GM21447 (cell line): ENCODE measurements around the gene R3HDM1.
A peak's percentile ranks its signal among the peaks of the same experiment; 100 is the strongest.
"Not testable (repeated sequence)": the region's sequence is repeated elsewhere in the genome, so short reads cannot be mapped to it uniquely, and the experiment has no call there.

Experiments
- ATAC-seq: cut with Tn5 transposase; IDR thresholded peaks from one replicate; pipeline ENCODE4 v1.9.1; 2021; ENCODE audit not compliant: unreplicated experiment

R3HDM1 gene

GRCh38 chr2:135638825-135639224 is 107.5 kb downstream of the R3HDM1 start:
- no peak for ATAC-seq

DNA sequence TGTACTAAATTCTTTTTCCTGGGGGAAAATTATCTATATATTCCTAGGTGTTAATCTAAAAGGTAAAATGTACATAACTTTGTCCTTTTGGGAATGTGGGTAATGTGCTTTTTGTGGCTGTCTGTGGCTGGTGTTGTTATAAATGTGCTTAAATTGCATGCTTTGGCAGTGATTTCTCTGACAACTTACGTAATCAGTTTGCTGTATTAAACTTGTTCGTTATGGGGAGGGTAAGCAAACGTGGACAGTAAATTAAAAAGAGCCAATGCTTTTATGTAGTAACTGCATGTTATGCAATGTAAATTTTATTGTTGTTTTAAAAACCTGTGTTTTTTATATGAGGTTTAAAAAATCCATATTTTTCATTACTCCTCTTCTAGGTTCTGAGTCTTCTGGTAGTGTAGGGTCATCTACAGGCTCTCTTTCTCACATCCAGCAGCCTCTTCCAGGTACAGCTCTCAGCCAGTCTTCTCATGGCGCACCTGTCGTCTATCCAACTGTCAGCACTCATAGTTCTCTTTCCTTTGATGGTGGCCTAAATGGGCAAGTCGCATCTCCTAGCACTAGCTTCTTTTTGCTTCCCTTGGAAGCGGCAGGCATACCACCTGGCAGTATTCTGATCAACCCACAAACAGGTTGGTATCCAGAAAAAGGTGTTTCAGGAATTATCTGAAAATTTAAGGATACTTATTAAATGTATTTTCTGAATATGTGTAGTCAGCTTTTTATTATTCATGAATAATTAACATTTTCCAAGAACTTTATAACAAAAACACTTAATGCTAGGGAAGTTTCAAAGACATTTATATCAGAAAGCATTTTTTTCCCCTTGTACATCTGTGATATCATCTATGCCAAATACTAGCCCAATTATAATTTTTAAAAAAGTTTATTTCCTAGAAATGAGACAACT is 110.1 kb downstream of the R3HDM1 start:
- no peak for ATAC-seq

GRCh38 chr2:135647836-135648579 is 116.7 kb downstream of the R3HDM1 start:
- ATAC-seq: no peak

DNA sequence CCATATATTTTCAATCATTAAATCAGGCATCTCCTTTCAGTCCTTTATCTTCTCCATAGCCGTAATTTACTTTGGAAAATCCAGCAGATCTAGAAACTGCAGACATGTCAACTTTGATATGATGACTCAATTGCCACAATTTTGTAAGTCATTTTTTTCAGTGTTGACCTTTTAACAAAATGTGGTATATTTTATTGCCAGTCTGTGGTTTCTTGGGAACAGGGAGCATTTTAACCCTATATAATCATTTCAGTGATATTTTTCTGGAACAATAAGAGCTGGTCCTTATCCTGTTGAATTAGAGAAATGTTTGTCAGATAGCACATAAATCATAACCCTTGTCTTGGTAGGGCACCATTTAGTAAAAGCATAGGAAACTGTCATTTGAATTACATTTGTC is 119.4 kb downstream of the R3HDM1 start:
- ATAC-seq: no peak

GRCh38 chr2:135651717-135652116 is 120.4 kb downstream of the R3HDM1 start:
- ATAC-seq: no peak

- ATAC-seq: not testable (repeated sequence)
Measured at GRCh38 chr2:135654239-135654638, 123.0 kb downstream of the R3HDM1 start.

- ATAC-seq: no peak
Measured at GRCh38 chr2:135657806-135658582, 126.7 kb downstream of the R3HDM1 start.

GRCh38 chr2:135662088-135662487 is 130.8 kb downstream of the R3HDM1 start:
- ATAC-seq: no peak

DNA sequence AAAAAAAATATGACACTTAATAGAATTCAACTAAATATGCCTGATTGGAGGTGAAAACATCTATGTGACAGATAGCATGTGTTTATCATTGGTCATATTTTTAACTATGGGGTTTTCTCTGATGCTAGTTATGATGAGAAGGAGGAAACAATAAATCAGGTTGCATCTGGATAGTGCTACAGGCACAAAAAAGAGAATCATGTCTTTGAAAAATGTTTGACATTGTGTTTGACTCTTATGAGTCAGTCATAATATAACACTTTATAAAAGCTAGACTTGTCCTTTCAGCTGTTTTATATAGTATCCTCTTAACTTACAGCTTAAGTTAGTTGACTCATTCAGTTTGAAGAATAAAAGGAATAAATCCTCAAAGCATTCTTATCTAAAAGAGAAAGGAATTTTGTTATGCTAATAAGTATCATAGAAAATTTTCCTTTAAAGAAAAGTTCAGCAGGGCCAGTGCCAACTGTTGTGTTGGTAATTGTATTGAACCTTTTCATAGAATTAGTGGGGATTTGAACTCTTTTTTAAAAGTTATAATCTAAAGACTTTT is 131.9 kb downstream of the R3HDM1 start:
- ATAC-seq: no peak

DNA sequence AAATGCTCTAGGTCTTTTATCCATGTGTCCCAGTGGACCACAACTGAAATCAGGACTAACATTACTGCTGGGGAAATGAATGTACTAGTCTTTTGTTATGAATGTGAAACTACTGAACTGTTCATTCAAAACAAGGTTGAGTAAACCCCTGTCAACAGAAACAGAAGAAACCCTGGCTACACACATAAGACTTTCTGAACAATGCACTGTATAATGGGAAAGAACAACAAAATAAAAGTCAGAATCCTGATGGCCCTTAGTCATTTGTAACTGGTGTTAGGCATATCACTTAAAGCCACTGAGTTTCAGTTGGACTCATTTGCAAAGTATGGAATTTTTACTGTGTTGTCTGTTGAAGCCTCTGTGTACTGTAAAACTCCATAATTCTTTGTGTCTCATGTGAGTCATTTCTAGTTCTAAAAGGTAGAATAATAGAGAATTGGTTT is 133.4 kb downstream of the R3HDM1 start:
- peak; percentile 84 for ATAC-seq

DNA sequence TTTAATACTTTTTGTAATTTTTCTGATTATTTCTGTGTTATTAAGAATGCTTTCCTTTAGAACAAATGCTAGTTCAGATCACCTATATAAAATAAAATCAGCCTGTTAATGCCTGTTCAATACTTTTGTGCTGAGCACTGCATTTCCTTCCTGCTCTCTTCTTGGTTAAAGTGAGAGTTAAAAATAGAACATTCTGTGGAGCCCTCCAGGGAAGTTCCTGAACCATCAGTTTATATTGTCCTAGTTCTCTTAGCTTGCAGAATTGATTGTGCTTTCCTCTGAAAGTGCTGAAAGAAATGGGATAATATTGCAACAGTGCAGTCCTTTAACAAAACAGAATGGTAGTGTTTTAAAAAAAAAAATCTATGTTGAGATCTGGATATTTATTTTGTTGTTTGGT is 135.8 kb downstream of the R3HDM1 start:
- no peak for ATAC-seq

- ATAC-seq: no peak
Measured at GRCh38 chr2:135674453-135674852, 143.2 kb downstream of the R3HDM1 start.

DNA sequence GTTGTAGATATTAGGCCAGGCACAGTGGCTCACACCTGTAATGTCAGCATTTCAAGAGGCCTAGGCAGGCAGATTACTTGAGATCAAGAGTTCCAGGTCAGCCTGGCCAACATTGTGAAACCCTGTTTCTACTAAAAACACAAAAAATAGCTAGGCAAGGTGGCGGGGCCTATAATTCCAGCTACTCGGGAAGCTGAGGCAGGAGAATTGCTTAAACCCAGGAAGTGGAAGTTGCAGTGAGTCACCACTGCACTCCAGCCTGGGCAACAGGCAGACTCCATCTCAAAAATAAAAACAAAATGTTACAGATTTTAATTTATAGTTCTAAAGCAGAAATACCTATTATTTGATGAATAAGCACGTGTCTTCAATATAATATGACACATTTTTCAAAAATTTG is 144.7 kb downstream of the R3HDM1 start:
- no peak for ATAC-seq

DNA sequence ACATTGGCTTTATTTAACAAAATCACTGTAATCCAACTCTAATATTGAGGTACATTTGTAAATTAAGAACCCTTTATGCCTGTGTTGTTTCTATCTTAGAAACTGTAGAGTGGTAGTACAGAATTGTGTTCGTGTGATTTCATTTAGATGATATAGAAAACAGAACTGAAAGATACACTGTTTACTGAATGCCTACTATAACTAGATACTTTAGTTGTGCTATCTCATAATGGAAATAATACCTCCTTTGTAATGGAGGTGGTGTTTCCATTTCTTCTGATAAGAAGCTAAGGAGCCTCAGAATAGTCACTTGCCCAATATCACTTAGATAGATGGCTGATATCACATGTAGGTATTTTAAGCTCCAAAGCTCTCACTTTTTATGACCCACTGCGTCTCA is 147.8 kb downstream of the R3HDM1 start:
- no peak for ATAC-seq

DNA sequence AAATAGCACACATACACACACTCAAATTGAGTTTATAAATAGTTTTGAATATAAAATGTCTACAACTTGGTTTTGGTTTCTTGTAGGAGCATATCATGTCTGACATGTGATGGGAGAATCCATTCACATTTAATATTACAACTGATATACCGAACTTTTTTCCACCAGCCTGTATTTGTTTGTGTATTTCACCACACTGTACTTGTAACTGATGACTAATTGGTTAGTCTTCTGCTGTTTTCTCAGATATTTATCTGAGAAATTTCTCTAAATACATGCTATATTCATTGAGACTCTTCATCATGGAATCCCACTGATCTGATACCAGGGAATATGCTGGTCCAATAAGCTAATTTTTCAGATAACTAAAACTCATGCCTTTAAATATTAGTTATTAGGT is 154.1 kb downstream of the R3HDM1 start:
- ATAC-seq: no peak

GRCh38 chr2:135688978-135689377 is 157.7 kb downstream of the R3HDM1 start:
- no peak for ATAC-seq

DNA sequence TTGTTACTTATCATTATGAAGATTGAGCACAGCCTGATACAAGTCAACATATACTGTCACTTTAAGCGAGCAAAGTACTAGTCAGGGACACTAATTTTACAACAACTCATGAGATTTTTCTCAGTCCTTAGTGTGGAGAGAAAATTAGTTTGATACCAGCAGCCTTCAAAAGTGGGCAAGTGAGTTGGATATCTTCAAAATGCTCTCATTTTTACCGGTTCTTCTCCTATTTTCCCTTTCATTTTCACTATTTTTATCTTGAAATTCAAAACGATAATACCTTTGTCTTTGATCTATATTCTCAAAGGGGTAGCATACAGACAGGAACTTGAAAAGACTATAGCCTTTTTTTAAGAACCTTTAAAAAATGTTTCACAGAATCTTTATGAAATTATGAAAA is 158.4 kb downstream of the R3HDM1 start:
- ATAC-seq: no peak

DNA sequence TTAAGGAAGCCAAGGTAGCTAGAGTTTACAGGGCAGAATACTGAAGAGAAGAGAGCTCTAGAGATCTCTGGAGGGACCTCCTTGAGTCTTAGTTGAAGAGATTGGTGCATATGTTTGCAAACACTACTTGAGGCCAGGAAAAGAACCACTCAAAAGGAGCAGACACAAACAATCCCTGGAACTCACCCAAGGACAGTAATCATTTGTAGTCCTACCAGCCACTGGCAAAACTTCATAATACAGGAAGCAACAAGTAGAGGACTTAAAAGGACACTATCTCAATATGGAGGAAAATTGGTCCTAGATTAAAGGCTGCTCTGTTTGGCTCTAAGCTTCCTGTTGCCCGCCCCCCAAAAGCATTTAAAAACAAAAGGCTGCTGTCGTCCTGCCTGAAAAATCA is 163.4 kb downstream of the R3HDM1 start:
- ATAC-seq: no peak

GRCh38 chr2:135698838-135699237 is 167.6 kb downstream of the R3HDM1 start:
- ATAC-seq: no peak

DNA sequence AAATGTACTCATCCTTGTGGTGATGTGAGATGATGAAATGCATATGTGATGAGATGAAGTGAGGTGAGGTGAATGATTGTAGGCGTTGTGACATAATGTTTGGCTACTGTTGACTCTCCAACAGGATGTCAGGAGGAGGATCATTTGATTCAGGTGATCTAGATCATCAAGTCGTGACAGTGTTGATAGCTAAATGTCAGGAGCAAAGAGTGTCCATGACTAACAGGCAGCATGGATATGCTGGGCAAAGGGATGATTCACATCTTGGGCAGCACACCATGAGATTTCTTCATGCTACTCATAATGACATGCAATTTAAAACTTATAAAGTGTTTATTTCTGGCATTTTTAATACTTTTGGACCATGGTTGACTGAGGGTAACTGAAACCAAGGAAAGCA is 170.2 kb downstream of the R3HDM1 start:
- ATAC-seq: no peak

- ATAC-seq: no peak
Measured at GRCh38 chr2:135703300-135703699, 172.0 kb downstream of the R3HDM1 start.
